ENCODE results near the gene ALLC.
"Not testable (repeated sequence)": the region's sequence is repeated elsewhere in the genome, so short reads cannot be mapped to it uniquely, and the experiment has no call there.

Gene ALLC

GRCh38 chr2:3657881-3658280, at the start of gene ALLC:
Gene ALLC (plus strand): TSS chr2:3658200. CDS start chr2:3671158, 12,958 bp downstream.
- H3K4me2 ChIP-seq (ENCODE audit: low read length): no peak within 1 kb of the TSS
- no peaks in the 10 kb centered on the region for H3K4me1 ChIP-seq
- no peak for TF ChIP-seq CTCF (IDR thresholded peaks at IDR 0.05)
- H2AFZ ChIP-seq: no peak within 1 kb of the TSS
- H3K79me2 ChIP-seq: no peaks in the 10 kb centered on the region
- no peak within 1 kb of the TSS for H3K9ac ChIP-seq
- no peak within 1 kb of the TSS for H3K27ac ChIP-seq
- H3K9me3 ChIP-seq (ENCODE audit: control insufficient read depth, low read length): no peaks in the 10 kb centered on the region
- H3K27me3 ChIP-seq (ENCODE audit: control insufficient read depth, insufficient read depth, low read length): no peaks in the 10 kb centered on the region
- no peaks in the 10 kb centered on the region for H3K36me3 ChIP-seq (ENCODE audit: control insufficient read depth, insufficient read depth, low read length)
- H3K4me3 ChIP-seq (ENCODE audit: low read depth, low read length): no peak within 1 kb of the TSS

- H3K27ac ChIP-seq: no peak overlapping the region
- H3K36me3 ChIP-seq (ENCODE audit: control insufficient read depth, insufficient read depth, low read length): no peaks in the 10 kb centered on the region
- no peak overlapping the region for H3K4me3 ChIP-seq (ENCODE audit: low read depth, low read length)
- TF ChIP-seq CTCF (IDR thresholded peaks at IDR 0.05): no peak
- no peak overlapping the region for H3K9ac ChIP-seq
- H2AFZ ChIP-seq: no peak overlapping the region
- H3K4me1 ChIP-seq: no peaks in the 10 kb centered on the region
- no peaks in the 10 kb centered on the region for H3K79me2 ChIP-seq
- no peaks in the 10 kb centered on the region for H3K9me3 ChIP-seq (ENCODE audit: control insufficient read depth, low read length)
- H3K4me2 ChIP-seq (ENCODE audit: low read length): no peak overlapping the region
- H3K27me3 ChIP-seq (ENCODE audit: control insufficient read depth, insufficient read depth, low read length): no peaks in the 10 kb centered on the region
These were observed 49.4 kb upstream of the ALLC start for GRCh38 chr2:3608373-3609278.

- not testable (repeated sequence) for H3K27ac ChIP-seq; H3K9ac ChIP-seq; H3K4me1 ChIP-seq; H2AFZ ChIP-seq; H3K27me3 ChIP-seq (ENCODE audit: control insufficient read depth, insufficient read depth, low read length); H3K9me3 ChIP-seq (ENCODE audit: control insufficient read depth, low read length); H3K36me3 ChIP-seq (ENCODE audit: control insufficient read depth, insufficient read depth, low read length); H3K79me2 ChIP-seq; H3K4me3 ChIP-seq (ENCODE audit: low read depth, low read length); H3K4me2 ChIP-seq (ENCODE audit: low read length)
These were observed 48.7 kb upstream of the ALLC start for GRCh38 chr2:3609279-3609673.

GRCh38 chr2:3610415-3610814, 47.6 kb upstream of the ALLC start:
- no peaks in the 10 kb centered on the region for H3K9me3 ChIP-seq (ENCODE audit: control insufficient read depth, low read length)
- H3K27ac ChIP-seq: no peak overlapping the region
- no peak overlapping the region for H2AFZ ChIP-seq
- H3K36me3 ChIP-seq (ENCODE audit: control insufficient read depth, insufficient read depth, low read length): no peaks in the 10 kb centered on the region
- H3K27me3 ChIP-seq (ENCODE audit: control insufficient read depth, insufficient read depth, low read length): no peaks in the 10 kb centered on the region
- H3K9ac ChIP-seq: no peak overlapping the region
- no peak overlapping the region for H3K4me2 ChIP-seq (ENCODE audit: low read length)
- H3K4me3 ChIP-seq (ENCODE audit: low read depth, low read length): no peak overlapping the region
- no peaks in the 10 kb centered on the region for H3K4me1 ChIP-seq
- H3K79me2 ChIP-seq: no peaks in the 10 kb centered on the region
- no peak for TF ChIP-seq CTCF (IDR thresholded peaks at IDR 0.05)

- H3K4me1 ChIP-seq: no peaks in the 10 kb centered on the region
- H3K9ac ChIP-seq: no peak overlapping the region
- H3K4me3 ChIP-seq (ENCODE audit: low read depth, low read length): no peak overlapping the region
- no peak overlapping the region for H2AFZ ChIP-seq
- no peak for TF ChIP-seq CTCF (IDR thresholded peaks at IDR 0.05)
- H3K4me2 ChIP-seq (ENCODE audit: low read length): no peak overlapping the region
- no peak overlapping the region for H3K27ac ChIP-seq
- no peaks in the 10 kb centered on the region for H3K27me3 ChIP-seq (ENCODE audit: control insufficient read depth, insufficient read depth, low read length)
- H3K36me3 ChIP-seq (ENCODE audit: control insufficient read depth, insufficient read depth, low read length): no peaks in the 10 kb centered on the region
- no peaks in the 10 kb centered on the region for H3K79me2 ChIP-seq
- no peaks in the 10 kb centered on the region for H3K9me3 ChIP-seq (ENCODE audit: control insufficient read depth, low read length)
These were observed 47.0 kb upstream of the ALLC start for GRCh38 chr2:3610881-3611505.

Measured in parathyroid adenoma (tissue), 2 donors.